GM08714 (cell line): ENCODE data around the gene NPAS3.

Experiments
- H3K4me3 ChIP-seq: fragments of 200-500 bp; sonication (Bioruptor generic); 2 replicates; pipeline ENCODE4 v1.5.1; 2014; ENCODE audit warnings: mild to moderate bottlenecking, low read length, inconsistent platforms
- ZNF274 ChIP-seq: IDR thresholded peaks from 2 replicates; pipeline ENCODE4 v1.6.1; 2012; ENCODE audit warnings: mild to moderate bottlenecking, low read depth, low read length

NPAS3 gene

DNA sequence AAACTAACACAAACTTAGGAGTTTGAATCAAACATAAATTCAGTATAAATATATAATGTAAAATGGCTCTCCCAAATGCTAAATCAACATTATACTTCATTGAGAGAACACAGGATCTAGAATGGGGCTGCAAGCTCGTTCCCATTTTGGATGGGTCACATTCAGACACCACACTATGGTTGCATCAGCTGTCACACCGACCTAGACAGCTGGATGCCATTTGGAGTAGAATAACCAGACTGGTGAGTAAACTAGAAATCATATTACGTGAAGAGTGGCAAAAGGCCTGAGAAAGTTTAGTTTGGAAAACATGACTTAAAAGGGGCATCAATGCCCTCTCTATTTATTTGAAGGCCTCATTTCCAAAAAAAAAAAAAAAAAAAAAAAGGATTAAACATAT is 430.4 kb downstream of the NPAS3 start:
- H3K4me3 ChIP-seq = no peak overlapping the region
- TF ChIP-seq ZNF274 = no peak

DNA sequence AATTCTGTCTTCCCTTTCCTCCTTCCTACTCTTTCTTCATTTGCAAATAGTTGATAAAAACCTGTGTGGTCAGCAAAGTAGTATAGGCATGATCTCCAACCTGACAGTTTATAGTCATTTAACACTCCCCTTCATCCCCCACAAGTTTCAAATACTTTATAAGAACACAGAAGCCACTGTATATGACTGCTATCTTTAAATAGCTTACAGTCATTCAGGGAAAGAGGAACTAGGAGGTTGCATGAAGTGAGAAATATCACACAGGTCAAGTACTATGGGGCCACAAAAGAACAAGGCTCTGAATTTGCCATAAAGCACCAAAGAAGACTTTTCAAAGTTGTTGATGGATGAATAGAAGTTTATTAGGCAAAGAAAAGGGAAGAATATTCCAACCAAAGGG is 431.3 kb downstream of the NPAS3 start:
- TF ChIP-seq ZNF274 = no peak
- no peak overlapping the region for H3K4me3 ChIP-seq

DNA sequence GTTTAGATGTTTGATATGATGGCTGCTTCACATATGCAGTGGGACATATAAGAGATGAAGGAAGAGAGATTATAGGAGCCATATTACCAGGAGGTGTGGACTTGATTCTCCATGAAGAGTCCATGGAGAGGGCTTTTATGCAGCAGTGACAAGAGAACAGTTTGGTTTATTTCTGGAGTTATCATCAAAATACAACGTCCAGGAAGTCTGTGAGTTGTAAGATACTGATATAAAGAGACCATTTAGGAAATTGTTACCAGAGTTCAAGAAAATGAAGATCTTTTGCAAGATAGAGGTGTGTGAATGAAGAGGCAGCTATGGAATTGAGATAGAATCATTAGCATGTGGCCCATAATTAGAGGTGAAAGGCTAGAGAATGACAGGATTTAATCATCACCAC is 431.7 kb downstream of the NPAS3 start:
- no peak overlapping the region for H3K4me3 ChIP-seq
- no peak for TF ChIP-seq ZNF274

DNA sequence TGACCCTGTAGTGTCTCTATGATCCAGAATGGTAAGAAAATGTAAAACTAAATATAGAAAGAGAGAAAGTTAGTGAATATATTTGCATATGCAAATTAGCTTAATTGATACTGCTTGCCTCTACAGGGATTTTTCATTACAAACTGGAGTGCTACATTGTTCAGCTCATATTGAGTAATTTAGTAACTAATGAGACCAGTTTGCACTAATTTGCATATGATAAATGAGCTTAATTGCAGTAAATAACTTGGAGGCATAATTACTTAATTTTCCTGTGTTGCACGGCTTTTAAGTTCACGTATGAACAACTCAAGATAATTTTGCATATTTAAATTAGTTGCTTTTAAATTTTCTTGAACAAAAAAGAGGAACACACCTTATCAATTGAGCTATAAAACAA is 436.5 kb downstream of the NPAS3 start:
- no peak overlapping the region for H3K4me3 ChIP-seq
- no peak for TF ChIP-seq ZNF274

- no peak for TF ChIP-seq ZNF274
- H3K4me3 ChIP-seq = no peak overlapping the region
Observed at GRCh38 chr14:33375786-33376185, 437.1 kb downstream of the NPAS3 start.

DNA sequence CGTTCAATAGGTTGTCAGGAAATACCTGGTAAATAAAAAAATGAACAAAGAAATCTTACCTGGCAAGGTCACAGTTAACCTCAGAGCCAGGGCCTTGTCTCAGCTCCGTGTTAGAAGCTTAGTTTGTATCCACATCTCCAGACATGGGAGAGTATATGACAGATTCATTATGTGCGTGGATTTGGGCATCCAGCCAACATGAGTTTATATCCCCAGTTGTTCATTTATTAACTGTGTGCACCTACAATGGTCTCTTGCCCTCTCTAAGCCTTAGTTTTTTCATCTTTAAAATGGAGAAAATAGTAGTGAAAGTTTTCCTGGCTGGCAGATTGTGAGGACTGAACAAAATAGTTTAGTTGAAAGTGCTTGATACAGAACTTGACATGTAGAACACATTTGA is 437.8 kb downstream of the NPAS3 start:
- H3K4me3 ChIP-seq = no peak overlapping the region
- TF ChIP-seq ZNF274 = no peak

- H3K4me3 ChIP-seq = no peak overlapping the region
- no peak for TF ChIP-seq ZNF274
Observed at GRCh38 chr14:33377596-33378390, 439.1 kb downstream of the NPAS3 start.

DNA sequence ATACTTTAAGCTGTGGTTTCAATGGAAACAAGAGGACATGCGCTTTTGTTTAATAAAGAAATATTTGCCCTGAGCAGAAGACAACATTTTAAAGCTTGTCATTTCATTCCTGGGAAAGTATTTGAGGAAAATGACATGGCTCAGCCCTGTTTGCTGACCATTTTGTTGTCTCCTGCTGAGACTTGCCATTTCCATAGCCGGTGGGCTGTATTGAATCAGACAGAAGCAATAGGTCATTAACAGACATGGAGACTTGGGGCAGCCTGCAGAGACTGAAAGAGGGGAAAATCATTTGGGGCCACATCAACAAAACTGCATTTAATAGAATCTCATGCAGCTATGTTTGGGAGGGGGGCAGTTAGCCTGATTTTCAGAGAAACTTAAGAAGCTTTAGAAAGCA is 443.0 kb downstream of the NPAS3 start:
- TF ChIP-seq ZNF274 = no peak
- no peak overlapping the region for H3K4me3 ChIP-seq

- no peak for TF ChIP-seq ZNF274
- no peak overlapping the region for H3K4me3 ChIP-seq
Observed at GRCh38 chr14:33386140-33386539, 447.5 kb downstream of the NPAS3 start.

DNA sequence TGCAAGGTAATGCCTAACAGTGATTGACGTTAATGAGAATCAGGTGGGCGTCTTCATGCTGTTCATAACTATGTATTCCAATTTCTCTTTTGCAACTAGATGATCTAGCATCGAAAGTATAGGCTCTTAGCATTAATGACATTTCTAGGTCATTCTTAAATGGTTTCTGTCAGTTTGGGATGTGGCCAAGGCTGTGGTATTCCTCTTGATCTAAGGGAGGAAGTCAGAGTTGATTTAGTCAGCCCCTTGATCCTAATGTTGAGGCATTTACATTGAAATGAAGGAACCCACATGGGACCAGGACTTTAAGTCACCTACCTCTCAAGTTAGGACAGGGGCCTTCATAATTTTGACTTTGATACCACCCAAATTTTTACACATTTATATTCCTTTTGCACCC is 448.1 kb downstream of the NPAS3 start:
- no peak overlapping the region for H3K4me3 ChIP-seq
- no peak for TF ChIP-seq ZNF274

DNA sequence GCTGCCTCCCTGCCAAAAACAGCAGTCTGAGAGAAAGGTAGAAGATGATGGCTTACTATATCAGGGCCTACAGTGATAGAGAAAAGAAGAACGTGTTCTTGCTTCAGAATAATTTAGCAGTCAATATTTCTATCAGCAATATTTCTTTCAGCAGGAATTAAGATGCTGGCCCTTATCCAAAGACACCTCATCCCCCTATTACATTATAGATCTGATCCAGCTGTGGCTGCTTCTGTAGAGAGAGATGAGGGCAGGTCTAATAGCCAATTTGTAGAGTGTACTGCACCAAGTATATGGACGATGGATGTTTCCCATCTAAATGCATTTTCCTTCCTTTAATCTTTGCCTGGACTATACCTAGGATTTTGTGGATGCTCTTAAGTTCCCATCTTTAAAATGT is 451.7 kb downstream of the NPAS3 start:
- TF ChIP-seq ZNF274 = no peak
- no peak overlapping the region for H3K4me3 ChIP-seq

DNA sequence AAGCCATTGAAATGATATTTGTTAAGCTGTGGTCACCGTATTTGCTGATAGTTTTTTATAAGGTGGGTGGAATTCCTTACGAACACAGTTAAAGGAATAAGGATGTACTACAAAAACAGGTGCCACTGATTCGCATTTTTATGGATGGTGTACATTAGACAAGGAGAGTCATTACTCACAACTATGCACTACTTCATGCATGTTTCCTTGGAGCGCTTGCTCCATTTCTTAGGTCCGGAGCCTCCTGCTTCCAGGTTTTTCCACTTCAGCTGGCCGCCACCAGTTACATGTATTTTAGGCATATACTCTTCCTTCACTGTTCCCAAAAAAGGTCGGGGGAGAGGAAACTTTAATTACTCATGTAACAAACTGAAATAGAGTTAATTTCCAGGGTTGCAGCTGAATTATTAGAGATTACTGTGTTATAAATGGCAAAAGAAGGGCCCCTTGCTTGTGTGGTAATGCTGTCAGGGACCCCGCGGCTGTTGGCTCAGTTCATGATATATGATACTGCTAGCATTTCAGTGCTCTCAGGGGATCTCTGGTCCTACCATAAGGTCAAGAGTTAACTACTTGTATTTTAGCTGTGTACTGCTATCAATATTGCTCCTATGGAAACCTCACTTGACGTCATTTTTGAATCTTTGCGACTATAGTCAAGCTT is 454.7 kb downstream of the NPAS3 start:
- TF ChIP-seq ZNF274 = no peak
- H3K4me3 ChIP-seq = no peak overlapping the region

GRCh38 chr14:33393895-33394368 is 455.3 kb downstream of the NPAS3 start:
- H3K4me3 ChIP-seq = no peak overlapping the region
- no peak for TF ChIP-seq ZNF274

DNA sequence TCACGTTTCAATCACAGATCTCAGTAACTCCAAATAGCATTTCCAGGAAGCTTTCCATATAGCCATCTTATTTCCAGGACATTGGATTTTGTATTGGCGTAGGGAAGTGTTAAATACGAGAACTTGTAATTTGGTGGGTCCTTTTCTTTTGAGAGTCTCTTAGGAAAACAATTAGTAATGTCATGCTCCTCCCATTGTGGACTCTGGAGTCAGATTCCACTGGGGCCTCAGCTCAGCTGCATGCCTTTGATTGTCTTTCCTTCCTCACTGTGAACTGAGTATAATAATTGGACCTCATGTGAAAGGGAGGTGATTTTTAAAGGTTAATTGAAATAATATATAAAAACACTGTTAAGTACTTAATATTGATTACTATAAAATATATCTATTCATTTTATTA is 462.6 kb downstream of the NPAS3 start:
- H3K4me3 ChIP-seq = no peak overlapping the region
- TF ChIP-seq ZNF274 = no peak

- no peak overlapping the region for H3K4me3 ChIP-seq
- no peak for TF ChIP-seq ZNF274
Observed at GRCh38 chr14:33402604-33403003, 463.9 kb downstream of the NPAS3 start.
